ENCODE results near the gene RNU1-1. TPM values are rescaled to one million over a fixed set of nuclear protein-coding genes. Genes with fewer than 3 reads are reported as not detected.
"Not testable (repeated sequence)": the region's sequence is repeated elsewhere in the genome, so short reads cannot be mapped to it uniquely, and the experiment has no call there.

Gene RNU1-1
- total and polyA plus RNA-seq, 9 of the 15 experiments (the other 6 are each of a cell fraction or from before 2014, with no cell fraction given), result under 0.01 to 32,823 (median 2,538) TPM; not detected in 4

DNA sequence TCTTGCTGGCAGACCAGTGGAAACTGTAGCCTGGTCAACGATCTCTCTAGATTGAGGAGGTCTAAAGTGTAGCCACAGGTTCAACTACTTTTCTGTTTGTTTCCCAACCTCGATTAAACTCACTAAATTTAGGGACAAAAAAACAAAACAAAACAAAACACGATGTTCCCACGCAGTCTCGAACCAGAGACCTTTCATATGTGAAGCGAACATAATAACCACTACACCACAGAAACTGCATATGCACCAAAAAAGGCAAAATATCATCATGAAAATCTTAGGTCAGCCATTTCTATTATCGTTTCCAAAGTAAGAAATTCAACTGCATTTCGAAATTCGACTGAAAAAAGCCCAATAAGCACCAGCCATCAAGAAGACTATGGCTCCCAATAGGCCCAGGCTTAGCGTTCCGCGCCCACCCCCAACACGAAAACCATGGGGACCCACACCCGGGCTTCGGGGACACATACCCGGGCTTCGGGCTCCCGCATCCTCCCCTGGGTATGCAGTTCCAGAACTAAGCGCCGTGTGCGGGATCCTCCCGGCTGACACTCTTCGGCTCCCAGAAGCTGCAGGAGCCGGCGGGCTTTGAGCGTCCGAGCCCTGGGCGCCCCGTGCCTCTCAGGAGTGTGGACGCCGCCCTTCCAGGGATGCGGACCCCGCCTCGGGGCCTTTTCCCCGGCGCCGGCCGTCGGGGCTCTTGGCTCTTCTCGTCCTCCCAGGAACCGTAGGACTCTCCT lies 33.6 kb upstream of the RNU1-1 start (continued):
- TF ChIP-seq, protein P1, sequence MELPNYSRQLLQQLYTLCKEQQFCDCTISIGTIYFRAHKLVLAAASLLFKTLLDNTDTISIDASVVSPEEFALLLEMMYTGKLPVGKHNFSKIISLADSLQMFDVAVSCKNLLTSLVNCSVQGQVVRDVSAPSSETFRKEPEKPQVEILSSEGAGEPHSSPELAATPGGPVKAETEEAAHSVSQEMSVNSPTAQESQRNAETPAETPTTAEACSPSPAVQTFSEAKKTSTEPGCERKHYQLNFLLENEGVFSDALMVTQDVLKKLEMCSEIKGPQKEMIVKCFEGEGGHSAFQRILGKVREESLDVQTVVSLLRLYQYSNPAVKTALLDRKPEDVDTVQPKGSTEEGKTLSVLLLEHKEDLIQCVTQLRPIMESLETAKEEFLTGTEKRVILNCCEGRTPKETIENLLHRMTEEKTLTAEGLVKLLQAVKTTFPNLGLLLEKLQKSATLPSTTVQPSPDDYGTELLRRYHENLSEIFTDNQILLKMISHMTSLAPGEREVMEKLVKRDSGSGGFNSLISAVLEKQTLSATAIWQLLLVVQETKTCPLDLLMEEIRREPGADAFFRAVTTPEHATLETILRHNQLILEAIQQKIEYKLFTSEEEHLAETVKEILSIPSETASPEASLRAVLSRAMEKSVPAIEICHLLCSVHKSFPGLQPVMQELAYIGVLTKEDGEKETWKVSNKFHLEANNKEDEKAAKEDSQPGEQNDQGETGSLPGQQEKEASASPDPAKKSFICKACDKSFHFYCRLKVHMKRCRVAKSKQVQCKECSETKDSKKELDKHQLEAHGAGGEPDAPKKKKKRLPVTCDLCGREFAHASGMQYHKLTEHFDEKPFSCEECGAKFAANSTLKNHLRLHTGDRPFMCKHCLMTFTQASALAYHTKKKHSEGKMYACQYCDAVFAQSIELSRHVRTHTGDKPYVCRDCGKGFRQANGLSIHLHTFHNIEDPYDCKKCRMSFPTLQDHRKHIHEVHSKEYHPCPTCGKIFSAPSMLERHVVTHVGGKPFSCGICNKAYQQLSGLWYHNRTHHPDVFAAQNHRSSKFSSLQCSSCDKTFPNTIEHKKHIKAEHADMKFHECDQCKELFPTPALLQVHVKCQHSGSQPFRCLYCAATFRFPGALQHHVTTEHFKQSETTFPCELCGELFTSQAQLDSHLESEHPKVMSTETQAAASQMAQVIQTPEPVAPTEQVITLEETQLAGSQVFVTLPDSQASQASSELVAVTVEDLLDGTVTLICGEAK (IDR thresholded peaks at IDR 0.05), result peak; percentile 58
- TF ChIP-seq, protein P1 (CRISPR knock-in tag; IDR thresholded peaks at IDR 0.05), result not testable (repeated sequence)
- TF ChIP-seq POLR2H (tag; IDR thresholded peaks at IDR 0.05; ENCODE audit: low read depth) (peak; percentile 97), BRD9 (IDR thresholded peaks at IDR 0.05; ENCODE audit: low read depth, partially characterized antibody) (peak; percentile 77)
